Bronchial epithelial cell (primary cell): Measurements from ENCODE around the gene C4orf36. TPM values are rescaled to one million over a fixed set of nuclear protein-coding genes. Genes with fewer than 3 reads are reported as not detected.

Experiments used
- DNase-seq: peaks from one replicate; pipeline ENCODE4 v3.0.0-alpha.2; 2010; ENCODE audit warnings: low read depth
- FAIRE-seq: peaks from 2 replicates; lab custom pipeline; 2011; peaks lifted over from hg19 to GRCh38; lab: Jason Lieb, UNC
- H3K27me3 ChIP-seq: 2 replicates; pipeline ENCODE4 v1.5.1; 2011; ENCODE audit warnings: low read length; ENCODE audit not compliant: control insufficient read depth, insufficient read depth
- H3K36me3 ChIP-seq: 2 replicates; pipeline ENCODE4 v1.5.1; 2011; ENCODE audit warnings: low read length; ENCODE audit not compliant: control insufficient read depth, insufficient read depth
- H3K4me3 ChIP-seq: 2 replicates; pipeline ENCODE4 v1.5.1; 2011; ENCODE audit warnings: mild to moderate bottlenecking, low read depth, low read length, control low read depth
- CTCF ChIP-seq: IDR thresholded peaks from 2 replicates; pipeline ENCODE4 v1.5.1; 2011; ENCODE audit warnings: mild to moderate bottlenecking, moderate library complexity, low read length, control low read depth, inconsistent platforms; ENCODE audit not compliant: insufficient read depth, severe bottlenecking
- total RNA-seq: library from RNA; depleted of rRNA; stranded (reverse); fragments of >200 nt; gene quantifications from 2 replicates; pipeline ENCODE4 v1.2.1, GENCODE V29; 2014

C4orf36 gene
- total RNA-seq, 1 donor from 2014 or later: 1.8 TPM

GRCh38 chr4:86935853-86936733, 43.9 kb upstream of the C4orf36 start:
- H3K4me3 ChIP-seq: peak overlapping the region; percentile 96
- H3K27me3 ChIP-seq: no peaks in the 10 kb centered on the region
- TF ChIP-seq CTCF: no peak
- DNase-seq (peak; percentile 91), FAIRE-seq (no peak)
- no peaks in the 10 kb centered on the region for H3K36me3 ChIP-seq

- FAIRE-seq (no peak), DNase-seq (no peak)
- no peak for TF ChIP-seq CTCF
- Histone ChIP-seq H3K4me3 (peak overlapping the region; percentile 96), H3K27me3 (no peaks in the 10 kb centered on the region), H3K36me3 (no peaks in the 10 kb centered on the region)
These were observed 43.3 kb upstream of the C4orf36 start for GRCh38 chr4:86935566-86935852.

GRCh38 chr4:86934771-86935565, 42.7 kb upstream of the C4orf36 start, which contains the start of gene AFF1:
AFF1 (plus strand) TSS chr4:86935011; CDS start chr4:86948534, 13,523 bp downstream.
- Histone ChIP-seq H3K36me3 (no peaks in the 10 kb centered on the region), H3K4me3 (peak within 1 kb of the TSS; percentile 96), H3K27me3 (no peaks in the 10 kb centered on the region)
- no peak for FAIRE-seq
- TF ChIP-seq CTCF: peak; percentile 40
- peak; percentile 72 for DNase-seq

GRCh38 chr4:86934147-86934770, 42.0 kb upstream of the C4orf36 start:
- DNase-seq (peak; percentile 23), FAIRE-seq (no peak)
- H3K4me3 ChIP-seq: peak overlapping the region; percentile 96
- no peak for TF ChIP-seq CTCF
- no peaks in the 10 kb centered on the region for H3K27me3 ChIP-seq
- peaks cover 1% of the 10 kb centered on the region for H3K36me3 ChIP-seq

- FAIRE-seq: peak; percentile 23
- Histone ChIP-seq H3K27me3 (no peaks in the 10 kb centered on the region), H3K36me3 (peaks cover 1% of the 10 kb centered on the region), H3K4me3 (no peak overlapping the region)
- TF ChIP-seq CTCF: no peak
- no peak for DNase-seq
These were observed 36.4 kb upstream of the C4orf36 start for GRCh38 chr4:86928400-86929255.
